HepG2 (cell line): ENCODE results near the gene OST4. TPM values are rescaled to one million over a fixed set of nuclear protein-coding genes. Genes with fewer than 3 reads are reported as not detected.

Source experiments
- FOXC1 ChIP-seq: sonication (generic); formaldehyde crosslinking; IDR thresholded peaks from 2 replicates; pipeline ENCODE4 v1.8.0; 2022; ENCODE audit warnings: mild to moderate bottlenecking, missing genetic modification reagents, borderline replicate concordance
- HNRNPLL ChIP-seq: fragments of 200-400 bp; formaldehyde crosslinking; IDR thresholded peaks from 2 replicates; pipeline ENCODE4 v1.6.1; 2017; ENCODE audit warnings: mild to moderate bottlenecking, low read depth, low read length; ENCODE audit not compliant: poor library complexity, severe bottlenecking
- JDP2 ChIP-seq: sonication (generic); formaldehyde crosslinking; IDR thresholded peaks from 2 replicates; pipeline ENCODE4 v1.8.1; 2022; ENCODE audit warnings: missing genetic modification reagents, borderline replicate concordance
- MXI1 ChIP-seq: IDR thresholded peaks from 3 replicates; pipeline ENCODE4 v1.6.1; 2012; ENCODE audit warnings: low read depth, low read length, inconsistent platforms, borderline replicate concordance
- PAX8 ChIP-seq: sonication (generic); formaldehyde crosslinking; IDR thresholded peaks from 2 replicates; pipeline ENCODE4 v1.8.0; 2022; ENCODE audit warnings: mild to moderate bottlenecking, missing genetic modification reagents, borderline replicate concordance
- TAF15 ChIP-seq: fragments of 200-400 bp; formaldehyde crosslinking; IDR thresholded peaks from one replicate; pipeline ENCODE4 v1.6.1; 2018; ENCODE audit warnings: mild to moderate bottlenecking, low read depth, low read length; ENCODE audit not compliant: poor library complexity, severe bottlenecking
- ZNF441 ChIP-seq: sonication (generic); formaldehyde crosslinking; IDR thresholded peaks from 2 replicates; pipeline ENCODE4 v1.7.0; 2021; ENCODE audit warnings: missing genetic modification reagents, borderline replicate concordance
- ZNF589 ChIP-seq: sonication (generic); formaldehyde crosslinking; conservative IDR thresholded peaks from 2 replicates; pipeline ENCODE4 v1.8.0; 2022; ENCODE audit warnings: mild to moderate bottlenecking, moderate library complexity, missing genetic modification reagents
- ZNF746 ChIP-seq: sonication (generic); formaldehyde crosslinking; IDR thresholded peaks from 2 replicates; pipeline ENCODE4 v1.8.0; 2022; ENCODE audit warnings: mild to moderate bottlenecking, missing genetic modification reagents
- polyA plus RNA-seq, 8 experiments: library from polyadenylated mRNA; depleted of rRNA in 3 of 8; stranded (reverse) in 7 of 8; unstranded in 1 of 8; fragments of >200 nt; fragmentation: Illumina TruSeq in 4 of 8; extraction: Trizol in 4 of 8; gene quantifications; 2 replicates each; pipeline versions ENCODE4 v1.2.1 to v1.2.3, GENCODE V29; 2011 to 2016; ENCODE audit warnings: low read depth in 4 of 8, missing spikeins in 1 of 8, mixed read lengths in 1 of 8; ENCODE audit not compliant: insufficient read depth in 1 of 8
- total RNA-seq, 5 experiments: library from RNA; depleted of rRNA; stranded (reverse); fragments of >200 nt; fragmentation: Illumina TruSeq; extraction: Trizol; gene quantifications; 2 replicates each; pipeline ENCODE4 v1.2.3, GENCODE V29; 2016; ENCODE audit warnings: low read depth in 1 of 5
- TF ChIP-seq, protein P1 (sequence below), 2 experiments: sonication (generic) in 1 of 2; formaldehyde crosslinking in 1 of 2; IDR thresholded peaks; 2 replicates each; pipeline versions ENCODE4 v1.4.0 to v1.6.1; 2016 to 2020; ENCODE audit warnings: borderline replicate concordance in 1 of 2, low read depth in 1 of 2, mild to moderate bottlenecking in 1 of 2, missing genetic modification reagents in 1 of 2
- TF ChIP-seq, protein P2 (sequence below): sonication (generic); formaldehyde crosslinking; conservative IDR thresholded peaks from 2 replicates; pipeline ENCODE4 v1.8.0; 2022; ENCODE audit warnings: mild to moderate bottlenecking, moderate library complexity, missing genetic modification reagents
- TF ChIP-seq, protein P3 (sequence below): sonication (generic); formaldehyde crosslinking; IDR thresholded peaks from 2 replicates; pipeline ENCODE4 v1.4.0; 2020; ENCODE audit warnings: missing genetic modification reagents, mild to moderate bottlenecking, borderline replicate concordance
- TF ChIP-seq, protein P4 (sequence below): sonication (generic); formaldehyde crosslinking; IDR thresholded peaks from 2 replicates; pipeline ENCODE4 v1.8.0; 2022; ENCODE audit warnings: mild to moderate bottlenecking, missing genetic modification reagents; ENCODE audit not compliant: insufficient replicate concordance
- TF ChIP-seq, protein P5 (sequence below): sonication (generic); formaldehyde crosslinking; IDR thresholded peaks from 2 replicates; pipeline ENCODE4 v1.8.1; 2023; ENCODE audit warnings: missing genetic modification reagents, inconsistent platforms, borderline replicate concordance
- TF ChIP-seq, protein P6 (sequence below): sonication (generic); formaldehyde crosslinking; IDR thresholded peaks from 2 replicates; pipeline ENCODE4 v1.4.0; 2020; ENCODE audit warnings: mild to moderate bottlenecking, missing genetic modification reagents

Gene OST4
- total and polyA plus RNA-seq, 2 of the 13 experiments (the other 11 are each of a cell fraction or from before 2014, with no cell fraction given), result 498 to 584 TPM

DNA sequence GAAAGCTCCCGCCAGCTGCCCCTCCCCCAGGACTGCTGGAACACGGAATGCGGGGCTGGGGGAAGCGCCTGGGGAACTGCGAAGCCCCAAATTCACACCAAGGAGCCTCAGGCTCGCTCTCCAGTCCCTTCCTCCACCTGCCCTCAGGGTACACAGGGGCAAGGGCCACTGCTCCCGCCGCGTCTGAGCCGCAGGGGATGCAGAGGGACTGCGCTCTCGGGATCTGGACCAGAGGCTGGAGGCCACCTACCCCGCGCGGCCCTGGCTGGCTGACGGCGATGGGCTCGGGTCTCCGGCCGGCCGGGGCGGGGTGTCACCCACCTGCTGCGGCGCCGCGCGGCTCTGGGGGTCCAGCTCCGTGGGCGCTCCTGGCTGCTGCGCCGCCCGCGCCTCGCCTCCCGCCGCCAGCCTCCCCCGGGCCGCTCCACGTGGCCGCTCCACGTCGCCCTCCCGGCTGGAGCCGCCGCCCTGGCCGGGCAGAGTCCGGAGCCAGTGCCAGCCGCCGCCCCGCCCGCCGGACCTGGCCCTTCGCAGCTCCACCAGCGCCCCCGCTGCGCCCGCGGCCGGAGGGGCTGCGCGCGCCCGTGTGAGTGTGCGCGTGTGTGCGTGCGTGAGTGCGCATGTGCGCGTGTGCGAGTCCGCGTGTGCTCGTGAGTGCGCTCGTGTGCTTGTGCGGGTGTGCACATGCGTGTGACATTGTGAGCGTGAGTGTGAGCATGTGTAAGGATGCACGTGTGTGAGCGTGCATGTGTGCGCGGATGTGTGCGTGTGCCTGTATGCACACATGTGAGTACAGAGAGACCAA, 47.3 kb upstream of the OST4 start, which contains the start of gene CGREF1 (continued):
- TF ChIP-seq, protein P1, sequence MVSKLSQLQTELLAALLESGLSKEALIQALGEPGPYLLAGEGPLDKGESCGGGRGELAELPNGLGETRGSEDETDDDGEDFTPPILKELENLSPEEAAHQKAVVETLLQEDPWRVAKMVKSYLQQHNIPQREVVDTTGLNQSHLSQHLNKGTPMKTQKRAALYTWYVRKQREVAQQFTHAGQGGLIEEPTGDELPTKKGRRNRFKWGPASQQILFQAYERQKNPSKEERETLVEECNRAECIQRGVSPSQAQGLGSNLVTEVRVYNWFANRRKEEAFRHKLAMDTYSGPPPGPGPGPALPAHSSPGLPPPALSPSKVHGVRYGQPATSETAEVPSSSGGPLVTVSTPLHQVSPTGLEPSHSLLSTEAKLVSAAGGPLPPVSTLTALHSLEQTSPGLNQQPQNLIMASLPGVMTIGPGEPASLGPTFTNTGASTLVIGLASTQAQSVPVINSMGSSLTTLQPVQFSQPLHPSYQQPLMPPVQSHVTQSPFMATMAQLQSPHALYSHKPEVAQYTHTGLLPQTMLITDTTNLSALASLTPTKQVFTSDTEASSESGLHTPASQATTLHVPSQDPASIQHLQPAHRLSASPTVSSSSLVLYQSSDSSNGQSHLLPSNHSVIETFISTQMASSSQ (IDR thresholded peaks at IDR 0.05; ENCODE audit: low read depth), result no peak
- TF ChIP-seq, protein P1 (CRISPR knock-in tag; IDR thresholded peaks at IDR 0.05; ENCODE audit: borderline replicate concordance), result peak; percentile 44; the same call in 1 of the 2 replicates
- TF ChIP-seq, protein P2, sequence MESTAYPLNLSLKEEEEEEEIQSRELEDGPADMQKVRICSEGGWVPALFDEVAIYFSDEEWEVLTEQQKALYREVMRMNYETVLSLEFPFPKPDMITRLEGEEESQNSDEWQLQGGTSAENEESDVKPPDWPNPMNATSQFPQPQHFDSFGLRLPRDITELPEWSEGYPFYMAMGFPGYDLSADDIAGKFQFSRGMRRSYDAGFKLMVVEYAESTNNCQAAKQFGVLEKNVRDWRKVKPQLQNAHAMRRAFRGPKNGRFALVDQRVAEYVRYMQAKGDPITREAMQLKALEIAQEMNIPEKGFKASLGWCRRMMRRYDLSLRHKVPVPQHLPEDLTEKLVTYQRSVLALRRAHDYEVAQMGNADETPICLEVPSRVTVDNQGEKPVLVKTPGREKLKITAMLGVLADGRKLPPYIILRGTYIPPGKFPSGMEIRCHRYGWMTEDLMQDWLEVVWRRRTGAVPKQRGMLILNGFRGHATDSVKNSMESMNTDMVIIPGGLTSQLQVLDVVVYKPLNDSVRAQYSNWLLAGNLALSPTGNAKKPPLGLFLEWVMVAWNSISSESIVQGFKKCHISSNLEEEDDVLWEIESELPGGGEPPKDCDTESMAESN, result 0 out of 2 replicates have a peak, but pooled peaks have one; percentile 10
- TF ChIP-seq FOXC1 (CRISPR knock-in tag), result peak; percentile 72; the same call in 1 of the 2 replicates
- TF ChIP-seq ZNF589 (CRISPR knock-in tag), result no peak
- TF ChIP-seq, protein P3, sequence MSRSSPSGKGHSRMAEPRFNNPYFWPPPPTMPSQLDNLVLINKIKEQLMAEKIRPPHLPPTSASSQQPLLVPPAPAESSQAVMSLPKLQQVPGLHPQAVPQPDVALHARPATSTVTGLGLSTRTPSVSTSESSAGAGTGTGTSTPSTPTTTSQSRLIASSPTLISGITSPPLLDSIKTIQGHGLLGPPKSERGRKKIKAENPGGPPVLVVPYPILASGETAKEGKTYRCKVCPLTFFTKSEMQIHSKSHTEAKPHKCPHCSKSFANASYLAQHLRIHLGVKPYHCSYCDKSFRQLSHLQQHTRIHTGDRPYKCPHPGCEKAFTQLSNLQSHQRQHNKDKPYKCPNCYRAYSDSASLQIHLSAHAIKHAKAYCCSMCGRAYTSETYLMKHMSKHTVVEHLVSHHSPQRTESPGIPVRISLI (CRISPR knock-in tag), result 0 out of 2 replicates have a peak, but pooled peaks have one; percentile 38
- TF ChIP-seq, protein P4, sequence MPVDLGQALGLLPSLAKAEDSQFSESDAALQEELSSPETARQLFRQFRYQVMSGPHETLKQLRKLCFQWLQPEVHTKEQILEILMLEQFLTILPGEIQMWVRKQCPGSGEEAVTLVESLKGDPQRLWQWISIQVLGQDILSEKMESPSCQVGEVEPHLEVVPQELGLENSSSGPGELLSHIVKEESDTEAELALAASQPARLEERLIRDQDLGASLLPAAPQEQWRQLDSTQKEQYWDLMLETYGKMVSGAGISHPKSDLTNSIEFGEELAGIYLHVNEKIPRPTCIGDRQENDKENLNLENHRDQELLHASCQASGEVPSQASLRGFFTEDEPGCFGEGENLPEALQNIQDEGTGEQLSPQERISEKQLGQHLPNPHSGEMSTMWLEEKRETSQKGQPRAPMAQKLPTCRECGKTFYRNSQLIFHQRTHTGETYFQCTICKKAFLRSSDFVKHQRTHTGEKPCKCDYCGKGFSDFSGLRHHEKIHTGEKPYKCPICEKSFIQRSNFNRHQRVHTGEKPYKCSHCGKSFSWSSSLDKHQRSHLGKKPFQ, result no peak
- peak; percentile 21 for TF ChIP-seq HNRNPLL
- peak; percentile 31; the same call in 1 of the 2 replicates for TF ChIP-seq PAX8
- TF ChIP-seq, protein P5, sequence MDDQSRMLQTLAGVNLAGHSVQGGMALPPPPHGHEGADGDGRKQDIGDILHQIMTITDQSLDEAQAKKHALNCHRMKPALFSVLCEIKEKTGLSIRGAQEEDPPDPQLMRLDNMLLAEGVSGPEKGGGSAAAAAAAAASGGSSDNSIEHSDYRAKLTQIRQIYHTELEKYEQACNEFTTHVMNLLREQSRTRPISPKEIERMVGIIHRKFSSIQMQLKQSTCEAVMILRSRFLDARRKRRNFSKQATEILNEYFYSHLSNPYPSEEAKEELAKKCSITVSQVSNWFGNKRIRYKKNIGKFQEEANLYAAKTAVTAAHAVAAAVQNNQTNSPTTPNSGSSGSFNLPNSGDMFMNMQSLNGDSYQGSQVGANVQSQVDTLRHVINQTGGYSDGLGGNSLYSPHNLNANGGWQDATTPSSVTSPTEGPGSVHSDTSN (CRISPR knock-in tag), result no peak
- TF ChIP-seq, protein P6, sequence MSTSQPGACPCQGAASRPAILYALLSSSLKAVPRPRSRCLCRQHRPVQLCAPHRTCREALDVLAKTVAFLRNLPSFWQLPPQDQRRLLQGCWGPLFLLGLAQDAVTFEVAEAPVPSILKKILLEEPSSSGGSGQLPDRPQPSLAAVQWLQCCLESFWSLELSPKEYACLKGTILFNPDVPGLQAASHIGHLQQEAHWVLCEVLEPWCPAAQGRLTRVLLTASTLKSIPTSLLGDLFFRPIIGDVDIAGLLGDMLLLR (CRISPR knock-in tag), result peak; percentile 74; the same call in 1 of the 2 replicates
- TF ChIP-seq JDP2, result no peak
- TF ChIP-seq TAF15, result peak; percentile 23
- 0 out of 2 replicates have a peak, but pooled peaks have one; percentile 17 for TF ChIP-seq ZNF746 (CRISPR knock-in tag)
- peak; percentile 62; the same call in 1 of the 3 replicates for TF ChIP-seq MXI1
- TF ChIP-seq ZNF441 (CRISPR knock-in tag), result no peak; the same call in 1 of the 2 replicates
